Smooth muscle cell (in vitro differentiated cells): ENCODE results near the gene TCAP. TPM values are rescaled to one million over a fixed set of nuclear protein-coding genes. Genes with fewer than 3 reads are reported as not detected.

Experiments
- DNase-seq: peaks from one replicate; lab custom pipeline; 2025; ENCODE audit not compliant: unreplicated experiment; lab: John Stamatoyannopoulos, UW
- H2AFZ ChIP-seq: fragments of 200-600 bp; sonication (generic); 2 replicates; pipeline ENCODE4 v1.6.0; 2016; ENCODE audit warnings: antibody characterized with exemption, low read depth, mild to moderate bottlenecking
- H3F3A ChIP-seq: fragments of 200-600 bp; sonication (generic); 2 replicates; pipeline ENCODE4 v1.6.0; 2017; ENCODE audit warnings: antibody characterized with exemption, low read depth
- H3K27ac ChIP-seq: fragments of 200-600 bp; sonication (generic); 2 replicates; pipeline ENCODE4 v1.5.1; 2016; ENCODE audit warnings: low read depth, mild to moderate bottlenecking
- H3K27me3 ChIP-seq: fragments of 200-600 bp; sonication (generic); 2 replicates; pipeline ENCODE4 v1.6.1; 2016; ENCODE audit warnings: low read depth, mild to moderate bottlenecking
- H3K36me3 ChIP-seq: fragments of 200-600 bp; sonication (generic); 2 replicates; pipeline ENCODE4 v1.5.1; 2016; ENCODE audit warnings: low read depth
- H3K4me1 ChIP-seq: fragments of 200-600 bp; sonication (generic); 2 replicates; pipeline ENCODE4 v1.5.1; 2016; ENCODE audit warnings: low read depth
- H3K4me2 ChIP-seq: fragments of 200-600 bp; sonication (generic); 2 replicates; pipeline ENCODE4 v1.6.0; 2016; ENCODE audit warnings: mild to moderate bottlenecking
- H3K4me3 ChIP-seq: fragments of 200-600 bp; sonication (generic); 2 replicates; pipeline ENCODE4 v1.5.1; 2016; ENCODE audit warnings: mild to moderate bottlenecking
- H3K79me2 ChIP-seq: fragments of 200-600 bp; sonication (generic); 2 replicates; pipeline ENCODE4 v1.6.0; 2016; ENCODE audit warnings: low read depth, mild to moderate bottlenecking
- H3K9ac ChIP-seq: fragments of 200-600 bp; sonication (generic); 2 replicates; pipeline ENCODE4 v1.6.0; 2016; ENCODE audit warnings: low read depth
- H3K9me3 ChIP-seq: fragments of 200-600 bp; sonication (generic); replicated peaks from 2 replicates; pipeline ENCODE4 v1.5.1; 2016; ENCODE audit warnings: low read depth
- H4K20me1 ChIP-seq: fragments of 200-600 bp; sonication (generic); 2 replicates; pipeline ENCODE4 v1.6.0; 2016; ENCODE audit warnings: low read depth
- CTCF ChIP-seq: fragments of 200-600 bp; sonication (generic); IDR thresholded peaks from 2 replicates; pipeline ENCODE4 v1.5.1; 2017; ENCODE audit warnings: borderline replicate concordance, mild to moderate bottlenecking, antibody characterized with exemption; ENCODE audit not compliant: insufficient read depth, poor library complexity, severe bottlenecking
- WGBS: methylation state at CpG from one replicate; pipeline ENCODE4 v1.1.7; 2016; ENCODE audit warnings: low lambda C conversion rate; 5-methylcytosine and 5-hydroxymethylcytosine counted together
- polyA plus RNA-seq: library from polyadenylated mRNA; unstranded; fragments of >200 nt; fragmentation: Nextera tagmentation; extraction: Ambion mirVana; gene quantifications from 2 replicates; pipeline ENCODE4 v1.2.1, GENCODE V29; 2016
- total RNA-seq: library from RNA; depleted of rRNA; stranded (reverse); fragments of >200 nt; gene quantifications from 2 replicates; pipeline ENCODE4 v1.2.3, GENCODE V29; 2014

Gene TCAP
- total and polyA plus RNA-seq, 2 experiments from 2014 or later = 0.41 TPM; not detected in 1

GRCh38 chr17:39677072-39677471 is 11.9 kb downstream of the TCAP start:
- 95% methylated on average over 8 of the region's 8 CpGs for WGBS
- Histone ChIP-seq H3K4me2 (no peak overlapping the region), H3K4me3 (no peak overlapping the region), H3K36me3 (no peaks in the 10 kb centered on the region), H3K27me3 (no peaks in the 10 kb centered on the region), H3K9me3 (no peaks in the 10 kb centered on the region), H3K9ac (no peak overlapping the region), H4K20me1 (no peaks in the 10 kb centered on the region), H2AFZ (no peak overlapping the region), H3K79me2 (no peaks in the 10 kb centered on the region), H3F3A (no peaks in the 10 kb centered on the region), H3K4me1 (no peaks in the 10 kb centered on the region), H3K27ac (no peak overlapping the region)
- no peak for DNase-seq
- TF ChIP-seq CTCF = no peak

- Histone ChIP-seq H3K79me2 (no peaks in the 10 kb centered on the region), H3K36me3 (no peaks in the 10 kb centered on the region), H3K4me2 (no peak overlapping the region), H4K20me1 (no peaks in the 10 kb centered on the region), H3K9me3 (no peaks in the 10 kb centered on the region), H3F3A (no peaks in the 10 kb centered on the region), H3K4me1 (no peaks in the 10 kb centered on the region), H3K27me3 (no peaks in the 10 kb centered on the region), H3K9ac (no peak overlapping the region), H3K27ac (no peak overlapping the region), H2AFZ (no peak overlapping the region), H3K4me3 (no peak overlapping the region)
- TF ChIP-seq CTCF = no peak
- 59% methylated on average over 13 of the region's 13 CpGs for WGBS
- no peak for DNase-seq
Measured at GRCh38 chr17:39677542-39678339, 12.6 kb downstream of the TCAP start.

GRCh38 chr17:39678340-39679116 is 13.4 kb downstream of the TCAP start:
- no peaks in the 10 kb centered on the region for H3K4me1 ChIP-seq
- no peaks in the 10 kb centered on the region for H3K79me2 ChIP-seq
- no peaks in the 10 kb centered on the region for H3K27me3 ChIP-seq
- H3K4me3 ChIP-seq = no peak overlapping the region
- no peak overlapping the region for H3K9ac ChIP-seq
- no peak overlapping the region for H3K27ac ChIP-seq
- no peaks in the 10 kb centered on the region for H3F3A ChIP-seq
- H2AFZ ChIP-seq = no peak overlapping the region
- no peak for TF ChIP-seq CTCF
- H3K4me2 ChIP-seq = no peak overlapping the region
- H3K36me3 ChIP-seq = no peaks in the 10 kb centered on the region
- no peaks in the 10 kb centered on the region for H3K9me3 ChIP-seq
- no peaks in the 10 kb centered on the region for H4K20me1 ChIP-seq
- WGBS = 93% methylated on average over 13 of the region's 13 CpGs
- DNase-seq = no peak
